ENCODE measurements around the gene STMP1.

The STMP1 gene

DNA sequence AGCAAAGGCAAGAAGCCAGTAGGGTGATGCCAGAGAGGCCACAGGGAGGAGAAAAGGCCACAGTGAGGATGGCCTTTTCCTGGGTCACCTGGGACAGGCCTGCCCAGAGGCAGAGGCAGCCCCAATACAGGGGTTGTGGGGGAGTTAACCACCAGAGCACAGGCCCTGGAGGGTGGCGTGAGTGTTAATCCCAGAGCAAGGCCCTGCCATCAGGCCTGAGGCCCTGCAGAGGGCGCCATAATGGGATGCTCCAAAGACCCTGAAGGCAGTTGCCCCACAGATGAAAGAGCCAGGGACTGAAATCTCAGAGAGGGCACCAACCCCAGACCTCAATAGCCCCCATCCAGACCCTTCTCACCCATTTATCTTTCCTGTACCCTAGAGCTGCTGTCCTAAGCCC lies 41.8 kb downstream of the STMP1 start:
- no peak for DNase-seq

DNA sequence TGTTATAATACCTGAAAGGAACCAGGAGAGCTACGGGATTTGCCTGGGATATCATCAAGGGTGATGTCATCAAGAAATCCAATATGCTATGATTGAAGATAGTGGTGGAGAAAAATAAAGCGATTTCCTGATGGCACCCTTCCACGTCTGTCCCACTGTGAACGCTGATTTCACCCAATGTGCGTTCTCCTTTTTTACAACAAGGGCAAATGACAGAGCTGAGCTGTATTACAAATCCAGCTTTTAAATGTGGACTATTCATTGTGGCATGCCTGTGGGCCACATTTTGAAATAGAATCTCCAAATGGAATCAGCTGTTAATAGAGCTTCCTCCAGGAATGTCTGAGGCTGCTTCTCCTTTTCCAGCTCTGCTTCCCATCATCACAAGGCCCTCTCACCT lies 42.4 kb downstream of the STMP1 start:
- no peak for DNase-seq

DNA sequence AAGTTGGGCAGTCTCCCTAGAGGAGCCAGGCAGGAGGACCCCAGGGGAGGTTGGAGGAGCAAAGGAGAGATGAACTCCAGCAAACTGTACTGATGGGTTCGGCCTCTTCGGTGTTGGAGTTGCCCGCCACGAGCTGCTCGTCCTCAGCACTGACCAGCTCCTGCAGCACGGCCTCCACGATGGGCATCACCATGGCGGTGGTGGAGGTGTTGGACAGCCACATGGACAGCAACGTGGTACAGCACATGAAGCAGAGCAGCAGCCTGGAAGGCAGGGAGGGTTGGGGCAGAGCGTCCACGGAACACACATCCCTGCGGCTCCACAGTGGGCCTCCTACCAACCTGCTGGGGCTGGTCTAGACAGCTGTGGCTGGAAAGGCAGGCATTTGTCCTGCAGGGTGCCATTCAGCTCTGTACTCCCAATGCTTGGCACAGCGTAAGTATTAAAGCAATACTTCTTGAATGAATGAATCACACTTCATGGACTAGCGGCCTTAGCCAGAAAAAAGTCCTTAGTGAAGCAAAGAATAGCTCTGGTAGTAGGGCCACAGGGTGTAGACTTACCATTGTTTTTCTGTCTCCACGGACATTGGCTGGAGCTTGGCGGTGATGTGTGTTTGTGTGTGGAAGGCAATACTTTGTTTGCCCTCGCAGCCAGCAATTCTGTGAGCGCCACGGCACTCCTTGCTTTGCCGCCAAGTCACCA lies 43.9 kb downstream of the STMP1 start:
- DNase-seq: no peak

DNA sequence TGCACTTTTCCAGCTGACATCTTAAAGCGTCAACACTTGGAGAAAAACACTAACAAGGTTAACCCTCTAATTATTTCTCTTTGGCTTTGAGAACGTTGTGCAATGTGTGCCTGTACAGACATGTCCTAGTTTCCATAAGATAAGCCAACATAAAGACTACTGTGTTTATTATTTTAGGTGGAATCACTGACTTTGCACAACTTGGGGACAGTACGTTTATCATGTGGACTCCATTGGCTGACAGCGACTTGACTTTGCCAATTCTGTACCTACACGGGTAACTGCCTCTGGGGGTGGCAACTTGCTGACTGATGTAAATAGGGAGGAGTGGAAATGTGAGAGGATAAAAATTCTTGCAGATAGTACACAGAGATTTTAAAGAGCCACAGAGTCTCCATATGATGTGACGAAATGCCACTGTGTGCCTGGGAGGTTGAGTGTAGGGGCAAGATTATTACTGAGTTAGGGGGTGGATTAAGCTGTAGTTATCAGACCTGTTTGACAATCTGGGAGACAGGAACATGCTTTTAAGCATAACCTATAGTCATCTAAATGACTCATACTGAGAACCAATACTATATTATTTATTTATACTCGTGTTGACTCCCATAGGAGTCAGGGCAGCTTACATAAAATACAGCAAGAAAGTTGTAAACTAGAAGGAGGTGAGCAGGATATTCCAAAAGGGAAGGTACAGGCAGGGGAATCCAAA lies 44.7 kb downstream of the STMP1 start:
- DNase-seq: no peak

DNA sequence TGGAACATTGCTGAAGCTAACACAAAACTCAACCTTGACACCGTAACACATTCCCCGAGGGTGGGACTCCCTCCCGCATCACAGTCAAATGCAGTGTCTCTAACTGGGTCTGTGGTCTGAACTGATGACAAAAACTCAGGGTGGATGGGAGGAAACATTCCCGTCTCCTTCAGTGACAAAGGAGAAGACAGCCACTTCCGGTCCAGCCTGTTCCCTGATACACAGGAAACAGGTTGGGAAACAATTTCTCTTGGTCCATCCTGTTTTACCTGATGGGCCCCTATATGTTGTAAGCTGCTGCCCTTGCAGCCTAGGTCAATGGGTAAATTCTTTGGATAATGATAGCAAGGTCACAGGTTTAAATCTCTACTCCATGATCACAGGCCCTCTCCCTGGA lies 45.3 kb downstream of the STMP1 start:
- no peak for DNase-seq

GRCh38 chr7:135708041-135708440 lies 45.7 kb downstream of the STMP1 start:
- DNase-seq: no peak

- no peak for DNase-seq
These were observed 47.2 kb downstream of the STMP1 start for GRCh38 chr7:135709508-135709907.

GRCh38 chr7:135710417-135711138 lies 48.3 kb downstream of the STMP1 start:
- DNase-seq: no peak

DNA sequence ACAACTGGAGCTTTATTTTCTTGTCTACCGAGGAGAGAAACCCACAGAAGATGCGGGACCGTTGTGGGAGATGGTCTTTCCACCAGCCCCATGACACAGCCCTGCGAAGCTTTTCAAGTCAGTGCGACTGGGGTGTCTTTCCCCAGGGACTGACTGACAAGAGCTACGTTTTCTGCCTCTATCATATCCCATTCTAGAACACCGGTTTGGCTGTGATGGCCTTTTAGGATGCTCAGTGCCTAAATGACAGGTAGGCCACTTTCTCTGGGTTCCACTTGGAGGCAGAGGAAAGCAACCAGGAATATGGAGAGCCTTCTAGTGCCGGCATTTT lies 48.8 kb downstream of the STMP1 start:
- DNase-seq: no peak

GRCh38 chr7:135712182-135712782 lies 50.0 kb downstream of the STMP1 start:
- DNase-seq: no peak

DNA sequence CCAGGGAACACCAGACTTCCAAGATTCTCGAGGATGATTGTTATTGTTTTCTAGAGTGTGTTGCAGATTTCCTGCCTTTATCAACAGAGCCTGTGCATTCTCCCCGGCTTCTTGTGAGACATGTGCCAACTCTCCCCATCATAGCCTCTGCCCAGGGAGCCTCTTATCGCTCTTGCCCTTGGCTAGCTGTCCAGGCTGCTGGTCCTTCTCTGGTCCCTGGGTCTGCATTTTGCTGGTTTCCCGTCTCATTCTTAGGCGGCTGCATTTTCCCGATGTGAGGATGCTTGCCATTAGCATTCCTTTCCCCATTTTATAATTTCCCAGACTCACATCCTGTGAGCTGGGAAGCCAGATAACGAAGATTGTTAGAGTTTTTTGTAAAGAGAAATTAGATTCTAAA lies 50.5 kb downstream of the STMP1 start:
- no peak for DNase-seq

DNA sequence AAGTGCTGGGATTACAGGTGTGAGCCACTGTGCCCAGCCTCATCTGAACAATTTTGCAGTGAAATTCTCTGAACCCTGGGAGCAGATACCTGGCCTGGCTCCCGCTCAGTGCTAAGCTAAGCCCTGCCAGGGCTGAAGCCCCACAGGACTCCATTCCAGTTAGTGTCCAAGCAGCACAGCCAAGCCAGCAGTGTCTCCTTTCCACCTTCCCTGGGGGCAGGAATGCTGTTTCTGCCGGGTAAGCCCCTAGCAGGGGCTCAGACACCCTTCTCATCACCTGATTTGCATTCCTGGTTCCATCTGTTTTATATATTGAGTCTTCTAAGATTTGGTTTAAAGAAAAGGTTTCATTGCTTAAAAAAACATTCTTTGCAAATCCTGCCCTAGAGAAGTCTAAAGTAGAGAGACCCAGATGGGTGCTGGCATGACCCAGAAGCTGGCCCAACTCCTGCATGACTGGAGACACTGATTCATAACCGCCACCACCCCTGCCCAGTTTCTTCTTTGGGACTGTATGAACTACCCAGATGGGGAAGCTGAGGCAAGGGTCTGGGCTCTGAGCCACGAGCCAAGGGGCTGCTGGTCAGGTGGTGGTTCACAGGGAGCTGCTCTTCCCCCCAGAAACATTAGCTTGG lies 51.6 kb downstream of the STMP1 start:
- no peak for DNase-seq

GRCh38 chr7:135714534-135715009 lies 52.3 kb downstream of the STMP1 start:
- DNase-seq: no peak

DNA sequence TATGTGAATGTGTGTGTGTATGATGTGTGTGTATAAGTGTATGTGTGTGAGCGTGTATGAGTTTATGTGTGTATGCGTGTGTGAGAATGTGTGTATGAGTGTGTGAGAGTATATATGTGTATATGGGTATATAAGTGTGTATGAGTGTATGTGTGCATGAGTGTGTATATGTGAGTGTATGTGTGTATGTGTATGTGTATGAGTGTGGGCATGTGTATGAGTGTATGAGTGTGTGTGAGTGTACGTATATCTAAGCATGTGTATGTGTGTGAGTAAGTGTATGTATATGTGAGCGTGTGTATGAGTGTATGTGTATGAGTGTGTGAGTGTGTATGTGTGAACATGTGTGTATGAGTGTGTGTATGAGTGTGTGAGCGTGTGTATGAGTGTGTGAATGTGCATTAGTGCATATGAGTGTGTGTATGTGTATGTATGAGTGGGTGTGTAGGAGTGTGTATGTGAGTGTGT lies 52.8 kb downstream of the STMP1 start:
- no peak for DNase-seq

DNA sequence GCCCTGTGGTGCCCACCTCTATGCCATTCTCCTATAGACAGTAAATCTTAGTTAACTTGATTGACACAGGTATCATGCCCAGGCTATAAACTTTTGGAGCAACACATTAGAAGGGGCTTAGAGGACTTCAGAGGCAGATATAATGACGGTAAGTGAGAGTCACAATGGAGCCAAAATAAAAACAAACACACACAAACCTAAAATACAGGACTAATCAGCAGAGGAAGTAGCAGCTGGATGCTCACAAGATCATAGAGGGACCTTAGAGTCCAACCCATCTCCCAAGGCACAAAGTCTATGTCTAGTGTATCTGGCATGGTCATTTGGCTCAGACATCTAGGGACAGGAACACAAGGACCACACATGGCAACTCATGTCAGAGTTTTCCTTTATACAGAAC lies 53.4 kb downstream of the STMP1 start:
- no peak for DNase-seq

DNA sequence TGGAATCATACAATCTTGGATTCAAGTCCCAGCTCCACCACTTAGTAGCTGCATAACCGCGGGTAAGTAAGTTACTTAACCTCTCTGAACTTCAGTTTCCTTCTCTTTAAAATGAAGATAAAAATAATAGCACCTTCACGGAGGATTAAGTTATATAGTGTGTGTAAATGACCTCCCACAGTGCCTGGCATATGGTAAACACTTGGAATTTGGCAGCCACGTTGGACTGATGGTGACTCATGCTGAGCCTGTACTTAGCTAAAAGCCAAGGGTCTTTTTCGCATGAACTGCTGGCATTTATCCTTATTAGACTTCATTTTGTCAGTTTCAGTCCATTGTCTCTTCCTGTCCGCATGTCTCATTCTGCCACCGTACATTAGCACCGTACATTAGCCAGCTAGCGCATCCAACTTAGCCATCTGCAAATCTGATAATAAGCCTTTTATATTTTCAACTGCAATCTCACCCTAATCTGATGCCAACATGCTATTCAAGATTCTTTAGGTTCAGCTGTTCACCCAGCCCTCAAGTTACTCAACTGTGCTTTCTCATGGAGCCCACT lies 54.4 kb downstream of the STMP1 start:
- no peak for DNase-seq

DNA sequence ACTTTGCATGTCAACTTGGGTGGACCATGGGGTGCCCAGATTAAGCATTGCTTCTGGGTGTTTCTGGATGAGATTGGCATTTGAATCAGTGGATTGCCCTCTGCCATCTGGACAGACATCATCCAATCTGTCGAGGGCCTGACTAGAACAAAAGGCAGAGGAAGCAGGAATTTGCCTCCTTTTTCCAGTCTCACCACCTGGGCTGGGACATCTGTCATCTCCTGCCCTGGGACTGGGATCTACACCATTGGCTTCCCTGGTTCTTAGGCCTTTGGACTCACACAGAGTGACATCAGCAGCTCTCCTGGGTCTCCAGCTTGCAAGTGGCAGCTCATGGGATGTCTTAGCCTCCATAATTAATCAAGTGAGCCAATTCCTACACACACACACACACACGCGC lies 55.4 kb downstream of the STMP1 start:
- no peak for DNase-seq

- no peak for DNase-seq
These were observed 55.9 kb downstream of the STMP1 start for GRCh38 chr7:135718219-135718618.

GRCh38 chr7:135718794-135719437 lies 56.6 kb downstream of the STMP1 start:
- DNase-seq: no peak

- DNase-seq: no peak
These were observed 57.4 kb downstream of the STMP1 start for GRCh38 chr7:135719688-135720087.

DNA sequence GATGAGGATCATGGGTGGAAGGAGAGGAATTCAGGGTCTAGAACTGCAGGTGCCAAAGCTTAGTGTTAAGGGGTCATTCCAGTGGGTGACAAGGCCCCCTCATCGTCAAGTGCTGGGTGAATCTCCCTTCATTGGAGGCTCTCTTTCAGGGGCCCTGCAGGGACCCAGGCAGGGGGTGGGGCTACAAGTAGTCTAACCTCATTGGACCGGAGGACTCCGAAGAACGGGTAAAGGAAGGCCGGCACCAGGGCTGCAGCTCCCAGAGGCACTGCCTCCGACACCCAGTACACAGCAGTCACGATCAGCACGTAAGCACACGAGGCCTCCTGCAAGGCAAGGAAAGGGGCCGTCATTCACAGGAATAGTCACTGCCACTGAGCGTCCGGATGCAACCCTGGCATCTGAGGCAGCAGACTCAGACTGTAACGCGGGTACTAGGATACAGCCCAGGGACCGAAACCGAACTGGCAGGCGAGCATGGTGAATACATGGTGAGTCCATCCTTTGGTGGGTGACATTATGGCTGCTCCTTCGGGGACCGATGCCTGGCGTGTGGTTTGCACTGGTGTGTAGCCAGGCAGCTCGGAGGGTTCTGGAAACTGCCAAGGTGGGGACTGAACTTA lies 59.0 kb downstream of the STMP1 start:
- no peak for DNase-seq

GRCh38 chr7:135723411-135723810 lies 61.1 kb downstream of the STMP1 start:
- DNase-seq: no peak
